ENCODE measurements around the gene SLC22A14.

- no peak for TF ChIP-seq POLR2A (IDR thresholded peaks at IDR 0.05; ENCODE audit: low read length)
- TF ChIP-seq GATA1 (IDR thresholded peaks at IDR 0.05; ENCODE audit: low read depth, low read length), result no peak
Observed at GRCh38 chr3:38318766-38319671, 36.9 kb downstream of the SLC22A14 start.

Measured in erythroblast (primary cell).